ENCODE measurements around the gene MED31.
A peak's percentile ranks its signal among the peaks of the same experiment; 100 is the strongest.
"Not testable (repeated sequence)": the region's sequence is repeated elsewhere in the genome, so short reads cannot be mapped to it uniquely, and the experiment has no call there.

The MED31 gene

DNA sequence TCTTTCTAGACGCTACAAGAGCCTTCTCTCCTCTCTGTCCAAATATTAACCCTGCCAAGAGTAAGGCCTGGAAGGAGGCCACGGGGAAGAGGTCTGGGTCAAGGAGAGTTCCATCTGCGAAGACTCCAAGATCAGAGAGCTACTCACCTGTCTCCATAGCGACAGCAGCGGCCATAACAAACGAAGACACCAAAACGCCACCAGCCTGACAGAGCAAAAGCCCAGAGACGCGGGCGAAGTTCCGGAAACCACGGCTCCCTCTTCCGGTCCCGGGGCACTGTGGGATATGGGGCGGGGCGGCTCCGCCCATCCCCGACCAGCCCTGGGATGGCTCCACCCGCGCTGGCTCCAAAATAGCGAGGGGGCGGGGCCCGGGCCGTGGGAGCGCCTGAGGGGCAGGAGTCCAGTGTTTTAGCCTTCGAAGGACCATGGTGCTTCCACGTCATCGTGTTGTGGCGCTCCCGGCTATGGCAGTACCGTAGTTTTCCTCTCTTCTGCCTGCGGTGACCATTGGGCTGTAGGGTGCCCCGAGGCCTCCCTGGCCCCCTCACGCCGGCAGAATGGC is at the start of gene MED31, which contains the start of gene C17orf100:
TSS of gene MED31 (minus strand) at position 252 of the 565 bp plus-strand sequence. CDS start at position 175, 77 bp downstream.
TSS of gene C17orf100 (plus strand) at position 409 of the 565 bp plus-strand sequence. CDS start at position 561, 152 bp downstream.
- peak; percentile 88 to 93 for DNase-seq (ENCODE audit: low read depth in 1 of 2, low spot score in 1 of 2)

DNA sequence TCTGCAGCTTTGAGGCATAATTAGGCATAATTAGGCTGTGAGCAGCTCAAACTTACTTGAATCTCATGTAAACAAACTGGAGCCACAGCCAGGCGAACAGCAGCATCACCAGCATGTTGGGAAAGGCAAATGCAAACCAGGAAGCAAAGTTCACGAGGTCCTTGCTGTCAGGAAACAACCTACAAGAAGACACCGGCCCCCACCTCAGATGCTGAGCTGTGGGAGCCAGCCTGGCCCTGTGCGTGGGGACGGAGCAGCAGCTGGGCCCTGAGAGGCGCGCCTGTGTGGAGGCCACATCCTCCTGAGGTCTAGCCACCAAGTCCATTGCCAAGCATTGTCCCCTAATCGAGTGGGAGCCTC is 49.5 kb upstream of the MED31 start:
- DNase-seq (ENCODE audit: low read depth in 1 of 2, low spot score in 1 of 2) = no peak

GRCh38 chr17:6699997-6700947 is 48.9 kb upstream of the MED31 start:
- no peak for DNase-seq (ENCODE audit: low read depth in 1 of 2, low spot score in 1 of 2)

GRCh38 chr17:6698004-6698403 is 46.6 kb upstream of the MED31 start:
- no peak for DNase-seq (ENCODE audit: low read depth in 1 of 2, low spot score in 1 of 2)

DNA sequence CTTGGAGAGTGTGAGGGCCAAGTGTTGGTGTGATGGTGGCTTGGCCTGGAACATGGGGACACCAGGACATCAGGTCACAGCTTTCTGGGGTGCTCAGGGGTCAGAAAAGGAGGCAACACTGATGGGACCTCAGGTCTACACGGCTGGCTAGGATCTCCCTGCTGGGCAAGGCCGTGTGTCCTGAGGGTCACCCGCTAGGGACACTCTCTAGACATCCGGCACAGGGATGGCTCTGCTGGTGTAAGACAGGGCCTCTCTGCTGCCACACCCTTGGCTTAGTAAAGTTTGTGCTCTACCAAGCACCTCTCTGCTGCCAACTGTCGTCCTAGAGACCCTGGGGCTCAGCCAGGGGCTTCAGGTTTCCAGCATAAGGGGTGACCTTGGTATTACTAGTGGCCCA is 45.5 kb upstream of the MED31 start:
- no peak for DNase-seq (ENCODE audit: low read depth in 1 of 2, low spot score in 1 of 2)

GRCh38 chr17:6695565-6695964 is 44.2 kb upstream of the MED31 start:
- DNase-seq (ENCODE audit: low read depth in 1 of 2, low spot score in 1 of 2) = no peak

GRCh38 chr17:6695051-6695450 is 43.6 kb upstream of the MED31 start:
- no peak for DNase-seq (ENCODE audit: low read depth in 1 of 2, low spot score in 1 of 2)

DNA sequence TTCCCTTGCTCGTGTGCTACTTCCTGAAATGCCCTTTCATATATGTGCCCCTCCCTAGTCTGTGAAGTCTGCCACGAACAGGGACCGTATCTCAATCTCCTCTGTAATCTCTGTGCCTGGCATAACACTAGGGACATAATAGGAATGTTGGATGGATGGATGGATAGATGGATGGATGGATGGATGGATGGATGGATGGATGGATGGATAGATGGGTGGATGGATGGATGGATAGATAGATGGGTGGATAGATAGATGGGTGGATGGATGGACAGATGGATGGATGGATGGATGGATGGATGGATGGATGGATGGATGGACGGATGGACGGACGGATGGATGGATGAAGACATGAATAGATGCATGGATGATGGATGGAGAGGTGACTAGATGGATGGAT is 40.6 kb upstream of the MED31 start:
- not testable (repeated sequence) for DNase-seq (ENCODE audit: low read depth in 1 of 2, low spot score in 1 of 2)

DNA sequence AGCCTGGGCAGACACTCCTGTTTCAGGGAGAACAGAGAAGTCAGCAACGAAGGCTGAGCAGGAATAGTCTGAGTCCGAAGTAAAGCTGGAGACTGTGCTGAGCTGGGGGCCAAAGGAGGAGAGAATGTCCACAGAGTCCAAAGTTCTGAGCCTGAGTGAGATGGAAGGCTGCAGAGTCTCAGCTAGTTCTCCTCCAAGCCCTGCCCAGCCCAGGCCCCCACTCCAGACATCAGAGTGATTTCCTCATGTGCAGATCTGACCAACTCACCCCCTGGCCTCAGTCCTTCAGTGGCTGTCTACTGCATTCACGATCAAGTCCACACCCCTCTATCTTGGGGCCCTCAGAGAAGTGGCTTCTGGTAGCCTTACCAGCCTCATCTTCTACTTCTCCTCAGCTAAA is 40.1 kb upstream of the MED31 start:
- no peak for DNase-seq (ENCODE audit: low read depth in 1 of 2, low spot score in 1 of 2)

GRCh38 chr17:6690641-6691040 is 39.2 kb upstream of the MED31 start:
- DNase-seq (ENCODE audit: low read depth in 1 of 2, low spot score in 1 of 2) = no peak

DNA sequence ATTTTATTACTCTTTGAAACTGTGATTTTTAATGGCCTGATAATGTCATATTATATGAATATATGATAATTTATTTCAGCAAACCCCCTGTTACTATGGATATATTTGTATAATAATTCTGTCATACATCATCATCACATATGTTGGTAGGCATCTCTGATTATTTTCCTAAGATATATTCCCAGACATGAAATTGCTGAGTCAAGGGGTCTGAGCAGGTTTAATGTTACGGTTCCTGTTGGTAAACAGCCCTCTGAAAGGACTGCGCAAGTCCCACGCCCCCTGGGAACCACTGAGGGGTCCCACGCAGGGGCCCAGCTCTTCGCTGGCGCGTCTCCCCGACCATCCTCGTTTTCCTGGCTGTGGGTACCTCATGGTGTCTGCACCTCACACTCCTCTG is 37.5 kb upstream of the MED31 start:
- no peak for DNase-seq (ENCODE audit: low read depth in 1 of 2, low spot score in 1 of 2)

- DNase-seq (ENCODE audit: low read depth in 1 of 2, low spot score in 1 of 2) = no peak
These were observed 34.6 kb upstream of the MED31 start for GRCh38 chr17:6686026-6686425.

GRCh38 chr17:6684881-6685767 is 33.7 kb upstream of the MED31 start:
- no peak for DNase-seq (ENCODE audit: low read depth in 1 of 2, low spot score in 1 of 2)

- DNase-seq (ENCODE audit: low read depth in 1 of 2, low spot score in 1 of 2) = no peak
These were observed 33.0 kb upstream of the MED31 start for GRCh38 chr17:6684460-6684783.

- no peak for DNase-seq (ENCODE audit: low read depth in 1 of 2, low spot score in 1 of 2)
These were observed 32.5 kb upstream of the MED31 start for GRCh38 chr17:6683730-6684459.

- no peak for DNase-seq (ENCODE audit: low read depth in 1 of 2, low spot score in 1 of 2)
These were observed 31.8 kb upstream of the MED31 start for GRCh38 chr17:6683081-6683684.

DNA sequence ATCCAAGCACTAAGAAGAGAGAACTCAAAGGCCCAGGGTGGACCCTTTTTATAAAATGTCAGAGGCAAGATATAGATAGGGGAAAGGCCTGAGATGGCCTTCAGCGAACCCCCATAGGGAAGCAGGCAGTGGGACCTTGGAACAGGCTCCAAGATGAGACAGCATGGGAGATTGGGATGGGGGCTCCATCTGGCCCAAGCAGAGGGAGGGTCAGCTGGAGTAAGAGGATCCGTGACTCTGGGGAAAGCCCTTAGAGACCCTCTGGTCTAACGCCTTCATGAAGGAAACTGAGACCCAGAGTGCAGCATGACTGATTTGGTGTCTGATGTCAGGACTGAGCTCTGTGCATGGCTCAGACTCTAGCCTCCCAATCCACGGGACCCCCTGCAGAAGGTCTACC is 30.9 kb upstream of the MED31 start:
- DNase-seq (ENCODE audit: low read depth in 1 of 2, low spot score in 1 of 2) = no peak

- no peak for DNase-seq (ENCODE audit: low read depth in 1 of 2, low spot score in 1 of 2)
These were observed 30.3 kb upstream of the MED31 start for GRCh38 chr17:6681671-6682070.

- no peak for DNase-seq (ENCODE audit: low read depth in 1 of 2, low spot score in 1 of 2)
These were observed 29.8 kb upstream of the MED31 start for GRCh38 chr17:6681176-6681575.

DNA sequence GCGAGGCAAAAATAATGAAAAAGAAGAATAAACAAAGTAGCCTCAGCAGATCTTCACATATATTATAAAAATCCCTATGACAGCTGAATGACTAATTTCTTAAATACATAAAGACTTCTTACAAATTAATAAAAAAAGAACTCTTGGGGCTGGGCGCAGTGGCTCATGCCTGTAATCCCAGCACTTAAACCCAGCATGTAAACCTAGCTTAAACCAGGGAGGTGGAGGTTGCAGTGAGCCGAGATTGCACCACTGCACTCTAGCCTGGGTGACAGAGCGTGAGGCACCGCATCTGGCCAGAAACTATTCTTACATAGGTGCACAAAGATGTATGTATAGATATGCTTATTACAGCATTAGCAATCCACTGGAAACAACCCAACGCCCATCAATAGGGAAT is 27.8 kb upstream of the MED31 start:
- no peak for DNase-seq (ENCODE audit: low read depth in 1 of 2, low spot score in 1 of 2)

DNA sequence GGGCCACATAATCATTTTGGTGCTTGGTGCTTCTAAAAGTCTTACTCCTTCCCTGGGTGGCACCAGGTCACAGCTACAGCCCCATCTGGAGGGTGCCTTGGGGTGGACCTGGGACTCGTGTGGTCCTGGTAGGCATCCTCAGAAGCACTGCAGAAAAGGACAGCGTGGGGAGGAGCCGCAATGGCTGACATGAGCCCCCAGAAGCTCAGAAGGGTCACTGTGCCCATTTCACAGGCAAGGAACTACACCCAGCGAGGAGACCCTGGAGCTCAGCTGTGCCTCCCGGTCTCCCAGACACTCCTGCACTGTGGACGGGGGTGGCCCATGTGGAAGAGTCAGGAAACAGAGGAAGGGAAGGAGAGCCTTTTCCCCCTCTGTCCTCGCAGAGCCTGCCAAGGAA is 26.5 kb upstream of the MED31 start:
- DNase-seq (ENCODE audit: low read depth in 1 of 2, low spot score in 1 of 2) = no peak

Data from activated T-helper 1 cell treated with anti-CD3 and anti-CD28 coated beads, Interleukin-2, amount 50 U/mL, for 16 hours (primary cell).